Measurements from ENCODE around the gene RBMS3.
"Not testable (repeated sequence)": the region's sequence is repeated elsewhere in the genome, so short reads cannot be mapped to it uniquely, and the experiment has no call there.

The RBMS3 gene

GRCh38 chr3:29618395-29619282 is 337.8 kb downstream of the RBMS3 start:
- DNase-seq (ENCODE audit: low read depth) = no peak

GRCh38 chr3:29619676-29620075 is 338.8 kb downstream of the RBMS3 start:
- no peak for DNase-seq (ENCODE audit: low read depth)

GRCh38 chr3:29627136-29628117 is 346.6 kb downstream of the RBMS3 start:
- no peak for DNase-seq (ENCODE audit: low read depth)

- DNase-seq (ENCODE audit: low read depth) = no peak
Observed at GRCh38 chr3:29628795-29629194, 347.9 kb downstream of the RBMS3 start.

- peak; percentile 30 for DNase-seq (ENCODE audit: low read depth)
Observed at GRCh38 chr3:29635888-29636287, 355.0 kb downstream of the RBMS3 start.

- DNase-seq (ENCODE audit: low read depth) = no peak
Observed at GRCh38 chr3:29637068-29637467, 356.2 kb downstream of the RBMS3 start.

GRCh38 chr3:29639578-29640290 is 358.9 kb downstream of the RBMS3 start:
- peak; percentile 59 for DNase-seq (ENCODE audit: low read depth)

GRCh38 chr3:29642393-29643033 is 361.6 kb downstream of the RBMS3 start:
- DNase-seq (ENCODE audit: low read depth) = peak; percentile 96

GRCh38 chr3:29643034-29643425 is 362.2 kb downstream of the RBMS3 start:
- no peak for DNase-seq (ENCODE audit: low read depth)

- DNase-seq (ENCODE audit: low read depth) = no peak
Observed at GRCh38 chr3:29644261-29644660, 363.4 kb downstream of the RBMS3 start.

GRCh38 chr3:29644956-29645636 is 364.2 kb downstream of the RBMS3 start:
- DNase-seq (ENCODE audit: low read depth) = peak; percentile 39

- DNase-seq (ENCODE audit: low read depth) = no peak
Observed at GRCh38 chr3:29646043-29646442, 365.2 kb downstream of the RBMS3 start.

- DNase-seq (ENCODE audit: low read depth) = peak; percentile 89
Observed at GRCh38 chr3:29649815-29650547, 369.1 kb downstream of the RBMS3 start.

- no peak for DNase-seq (ENCODE audit: low read depth)
Observed at GRCh38 chr3:29653680-29654079, 372.8 kb downstream of the RBMS3 start.

- DNase-seq (ENCODE audit: low read depth) = no peak
Observed at GRCh38 chr3:29655015-29655747, 374.3 kb downstream of the RBMS3 start.

- no peak for DNase-seq (ENCODE audit: low read depth)
Observed at GRCh38 chr3:29665688-29666087, 384.8 kb downstream of the RBMS3 start.

GRCh38 chr3:29668233-29668632 is 387.4 kb downstream of the RBMS3 start:
- DNase-seq (ENCODE audit: low read depth) = no peak

- no peak for DNase-seq (ENCODE audit: low read depth)
Observed at GRCh38 chr3:29668728-29669127, 387.9 kb downstream of the RBMS3 start.

- DNase-seq (ENCODE audit: low read depth) = not testable (repeated sequence)
Observed at GRCh38 chr3:29670476-29670875, 389.6 kb downstream of the RBMS3 start.

- peak; percentile 52 for DNase-seq (ENCODE audit: low read depth)
Observed at GRCh38 chr3:29677421-29677820, 396.6 kb downstream of the RBMS3 start.
